Measurements from ENCODE around the gene SUPT6H. TPM values are rescaled to one million over a fixed set of nuclear protein-coding genes. Genes with fewer than 3 reads are reported as not detected.

SUPT6H gene
- total and polyA plus RNA-seq, 2 donors (not counting 1 experiment from before 2014, with no cell fraction given), result 35.8 to 110 TPM

DNA sequence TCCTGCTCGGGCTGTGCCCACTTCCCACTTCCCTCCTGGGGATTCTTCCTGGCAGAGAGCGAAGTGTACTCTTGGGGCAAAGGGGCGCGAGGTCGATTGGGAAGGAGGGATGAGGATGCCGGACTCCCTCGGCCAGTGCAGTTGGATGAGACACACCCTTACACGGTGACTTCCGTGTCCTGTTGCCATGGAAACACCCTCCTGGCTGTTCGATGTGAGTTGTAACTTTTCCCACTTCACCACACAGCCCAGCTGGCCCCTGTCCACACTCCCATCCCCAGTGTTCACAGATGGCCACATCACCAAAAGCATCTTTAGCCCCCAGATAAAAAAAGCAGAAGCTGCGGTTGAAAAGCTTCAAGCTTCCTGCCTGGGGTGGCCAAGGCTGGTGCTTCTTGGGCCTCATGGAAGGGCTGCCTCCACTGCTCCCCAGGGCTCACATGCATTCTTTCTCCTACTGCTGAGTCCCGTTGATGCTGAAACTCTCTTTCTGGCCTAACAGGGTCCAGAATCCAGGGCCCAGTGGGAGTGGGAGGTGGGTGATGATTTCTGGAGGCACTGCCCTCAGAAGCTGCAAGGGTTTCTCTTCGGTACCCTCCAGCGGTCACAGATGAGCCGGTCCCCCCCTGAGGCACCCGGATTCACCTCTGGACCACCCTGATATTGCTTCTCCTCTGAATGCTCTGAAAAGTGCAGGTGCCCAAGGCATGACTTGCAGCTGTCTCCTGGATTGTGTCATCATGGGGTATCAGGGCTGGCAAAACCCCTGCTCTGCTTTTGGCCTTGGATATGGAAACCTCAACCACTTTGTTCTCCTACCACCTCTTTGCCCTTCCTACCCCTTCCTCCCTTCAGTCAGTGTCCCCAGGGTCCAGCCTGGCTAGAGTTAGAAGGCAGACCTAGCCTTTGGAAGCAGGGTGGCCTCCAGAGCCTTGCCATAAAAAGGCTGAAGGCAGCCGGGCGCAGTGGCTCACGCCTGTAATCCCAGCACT, 79.6 kb downstream of the SUPT6H start:
- WGBS (ENCODE audit: insufficient coverage), result 10% methylated on average over 10 of the region's 19 CpGs
- no peaks in the 10 kb centered on the region for H3K9me3 Mint-ChIP-seq (ENCODE audit: insufficient read depth)
- Histone ChIP-seq H3K4me1 (ENCODE audit: control insufficient read depth in 2 of 2, insufficient read depth in 2 of 2, low read length in 2 of 2) (peaks cover 81 to 88% of the 10 kb centered on the region in 2 donors), H3K4me3 (ENCODE audit: control extremely low read depth in 1 of 5, extremely low read depth in 1 of 5, insufficient read depth in 1 of 5, low read depth in 2 of 5, low read length in 4 of 5) (peak overlapping the region in 3 of 5 experiments; percentile 16 to 38 (median 35)), H3K4me2 (replicated peaks; ENCODE audit: low read depth, low read length, poor library complexity, severe bottlenecking) (peak overlapping the region; percentile 88), H3K9ac (ENCODE audit: low read length) (peak overlapping the region; percentile 36), H4K20me1 (ENCODE audit: control insufficient read depth, insufficient read depth, low read length, poor library complexity, severe bottlenecking) (peaks cover 26% of the 10 kb centered on the region), H3K27ac (ENCODE audit: low read length in 2 of 2) (peak overlapping the region; percentile 86 to 100), H3K9me3 (ENCODE audit: control extremely low read depth in 1 of 3, control insufficient read depth in 2 of 3, insufficient read depth in 1 of 3, low read length in 2 of 3) (peaks cover 0 to 27% (median 0%) of the 10 kb centered on the region in 3 donors), H2AFZ (ENCODE audit: insufficient read depth, low read depth, low read length, poor library complexity, severe bottlenecking) (no peak overlapping the region), H3K36me3 (replicated peaks in 1 of 2; ENCODE audit: control extremely low read depth in 1 of 2, control insufficient read depth in 1 of 2, extremely low read depth in 1 of 2, insufficient read depth in 2 of 2, low read length in 1 of 2) (peaks cover 0 to 9% of the 10 kb centered on the region in 2 experiments), H3K79me2 (ENCODE audit: control insufficient read depth, insufficient read depth, low read length) (peaks cover 50% of the 10 kb centered on the region), H3K27me3 (replicated peaks in 1 of 4; ENCODE audit: control extremely low read depth in 1 of 4, control insufficient read depth in 3 of 4, insufficient read depth in 4 of 4, low read length in 3 of 4) (no peaks in the 10 kb centered on the region)
- DNase-seq, result peak; percentile 88
- peak; percentile 14 for ATAC-seq (ENCODE audit: low read depth)
- H3K4me3 Mint-ChIP-seq, result peak overlapping the region; percentile 86
- intact Hi-C loops (cut with micrococcal nuclease), result no loop called here
- no peaks in the 10 kb centered on the region for H3K27me3 Mint-ChIP-seq
- H3K27ac Mint-ChIP-seq, result peak overlapping the region; percentile 95
- TF ChIP-seq, protein P1, sequence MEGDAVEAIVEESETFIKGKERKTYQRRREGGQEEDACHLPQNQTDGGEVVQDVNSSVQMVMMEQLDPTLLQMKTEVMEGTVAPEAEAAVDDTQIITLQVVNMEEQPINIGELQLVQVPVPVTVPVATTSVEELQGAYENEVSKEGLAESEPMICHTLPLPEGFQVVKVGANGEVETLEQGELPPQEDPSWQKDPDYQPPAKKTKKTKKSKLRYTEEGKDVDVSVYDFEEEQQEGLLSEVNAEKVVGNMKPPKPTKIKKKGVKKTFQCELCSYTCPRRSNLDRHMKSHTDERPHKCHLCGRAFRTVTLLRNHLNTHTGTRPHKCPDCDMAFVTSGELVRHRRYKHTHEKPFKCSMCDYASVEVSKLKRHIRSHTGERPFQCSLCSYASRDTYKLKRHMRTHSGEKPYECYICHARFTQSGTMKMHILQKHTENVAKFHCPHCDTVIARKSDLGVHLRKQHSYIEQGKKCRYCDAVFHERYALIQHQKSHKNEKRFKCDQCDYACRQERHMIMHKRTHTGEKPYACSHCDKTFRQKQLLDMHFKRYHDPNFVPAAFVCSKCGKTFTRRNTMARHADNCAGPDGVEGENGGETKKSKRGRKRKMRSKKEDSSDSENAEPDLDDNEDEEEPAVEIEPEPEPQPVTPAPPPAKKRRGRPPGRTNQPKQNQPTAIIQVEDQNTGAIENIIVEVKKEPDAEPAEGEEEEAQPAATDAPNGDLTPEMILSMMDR (IDR thresholded peaks at IDR 0.05), result no peak
- no peak for TF ChIP-seq EZH2 (IDR thresholded peaks at IDR 0.05; ENCODE audit: borderline replicate concordance, insufficient read depth, low read depth, low read length, poor library complexity, severe bottlenecking)
- CTCF ChIA-PET, result interaction anchor here (0.5 to 18.9 kb wide), 4 partner anchors 10 to 22 kb away, joined by 3 to 1020 read pairs (median 18); partner anchors contain the start of genes NEK8, RPL23A and TLCD1
- POLR2A ChIA-PET, result interaction anchor here (0.7 to 16.2 kb wide), 7 partner anchors 9 to 173 kb away, joined by 3 to 511 read pairs (median 6); partner anchors contain the start of genes NEK8, RPL23A and TLCD1
- peaks cover 69% of the 10 kb centered on the region for H3K4me1 Mint-ChIP-seq
